HCT116 (cell line): ENCODE results near the gene CSN3.

Experiments
- POLR2A ChIP-seq: IDR thresholded peaks from 2 replicates; pipeline ENCODE4 v1.7.0; 2011; ENCODE audit warnings: borderline replicate concordance; ENCODE audit not compliant: insufficient read depth, insufficient read length; ENCODE audit errors: extremely low read depth
- RAD21 ChIP-seq: IDR thresholded peaks from 2 replicates; pipeline ENCODE4 v1.6.1; 2012; ENCODE audit warnings: low read depth, mild to moderate bottlenecking
- SIN3A ChIP-seq: IDR thresholded peaks from 2 replicates; pipeline ENCODE4 v1.6.1; 2012; ENCODE audit warnings: low read depth
- SP1 ChIP-seq: IDR thresholded peaks from 2 replicates; pipeline ENCODE4 v1.6.1; 2012; ENCODE audit warnings: low read depth
- YY1 ChIP-seq: IDR thresholded peaks from 2 replicates; pipeline ENCODE4 v1.6.1; 2011; ENCODE audit warnings: low read length, low read depth, moderate library complexity, mild to moderate bottlenecking; ENCODE audit not compliant: insufficient replicate concordance; ENCODE audit errors: extremely low read depth
- TF ChIP-seq, protein P1 (sequence below), 3 experiments: fragments of 200-600 bp in 1 of 3; sonication (generic) in 1 of 3; IDR thresholded peaks in 2 of 3; conservative IDR thresholded peaks in 1 of 3; 2 replicates each; pipeline ENCODE4 v1.5.1; 2012 to 2017; ENCODE audit warnings: low read depth in 2 of 3, low read length in 2 of 3, antibody characterized with exemption in 1 of 3, borderline replicate concordance in 1 of 3, control low read depth in 1 of 3, mild to moderate bottlenecking in 1 of 3, mixed read lengths in 1 of 3, mixed run types in 1 of 3, moderate library complexity in 1 of 3; ENCODE audit not compliant: insufficient read depth in 1 of 3
- TF ChIP-seq, protein P2 (sequence below): IDR thresholded peaks from 2 replicates; pipeline ENCODE4 v1.6.1; 2012; ENCODE audit warnings: low read depth

- TF ChIP-seq POLR2A = no peak
- TF ChIP-seq, protein P1, sequence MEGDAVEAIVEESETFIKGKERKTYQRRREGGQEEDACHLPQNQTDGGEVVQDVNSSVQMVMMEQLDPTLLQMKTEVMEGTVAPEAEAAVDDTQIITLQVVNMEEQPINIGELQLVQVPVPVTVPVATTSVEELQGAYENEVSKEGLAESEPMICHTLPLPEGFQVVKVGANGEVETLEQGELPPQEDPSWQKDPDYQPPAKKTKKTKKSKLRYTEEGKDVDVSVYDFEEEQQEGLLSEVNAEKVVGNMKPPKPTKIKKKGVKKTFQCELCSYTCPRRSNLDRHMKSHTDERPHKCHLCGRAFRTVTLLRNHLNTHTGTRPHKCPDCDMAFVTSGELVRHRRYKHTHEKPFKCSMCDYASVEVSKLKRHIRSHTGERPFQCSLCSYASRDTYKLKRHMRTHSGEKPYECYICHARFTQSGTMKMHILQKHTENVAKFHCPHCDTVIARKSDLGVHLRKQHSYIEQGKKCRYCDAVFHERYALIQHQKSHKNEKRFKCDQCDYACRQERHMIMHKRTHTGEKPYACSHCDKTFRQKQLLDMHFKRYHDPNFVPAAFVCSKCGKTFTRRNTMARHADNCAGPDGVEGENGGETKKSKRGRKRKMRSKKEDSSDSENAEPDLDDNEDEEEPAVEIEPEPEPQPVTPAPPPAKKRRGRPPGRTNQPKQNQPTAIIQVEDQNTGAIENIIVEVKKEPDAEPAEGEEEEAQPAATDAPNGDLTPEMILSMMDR (IDR thresholded peaks at IDR 0.05 in 2 of 3, conservative IDR thresholded peaks at IDR 0.05 in 1 of 3; ENCODE audit: borderline replicate concordance in 1 of 3, insufficient read depth in 1 of 3, low read depth in 2 of 3, low read length in 2 of 3) = no peak
- no peak for TF ChIP-seq SIN3A
- no peak for TF ChIP-seq SP1
- TF ChIP-seq, protein P2, sequence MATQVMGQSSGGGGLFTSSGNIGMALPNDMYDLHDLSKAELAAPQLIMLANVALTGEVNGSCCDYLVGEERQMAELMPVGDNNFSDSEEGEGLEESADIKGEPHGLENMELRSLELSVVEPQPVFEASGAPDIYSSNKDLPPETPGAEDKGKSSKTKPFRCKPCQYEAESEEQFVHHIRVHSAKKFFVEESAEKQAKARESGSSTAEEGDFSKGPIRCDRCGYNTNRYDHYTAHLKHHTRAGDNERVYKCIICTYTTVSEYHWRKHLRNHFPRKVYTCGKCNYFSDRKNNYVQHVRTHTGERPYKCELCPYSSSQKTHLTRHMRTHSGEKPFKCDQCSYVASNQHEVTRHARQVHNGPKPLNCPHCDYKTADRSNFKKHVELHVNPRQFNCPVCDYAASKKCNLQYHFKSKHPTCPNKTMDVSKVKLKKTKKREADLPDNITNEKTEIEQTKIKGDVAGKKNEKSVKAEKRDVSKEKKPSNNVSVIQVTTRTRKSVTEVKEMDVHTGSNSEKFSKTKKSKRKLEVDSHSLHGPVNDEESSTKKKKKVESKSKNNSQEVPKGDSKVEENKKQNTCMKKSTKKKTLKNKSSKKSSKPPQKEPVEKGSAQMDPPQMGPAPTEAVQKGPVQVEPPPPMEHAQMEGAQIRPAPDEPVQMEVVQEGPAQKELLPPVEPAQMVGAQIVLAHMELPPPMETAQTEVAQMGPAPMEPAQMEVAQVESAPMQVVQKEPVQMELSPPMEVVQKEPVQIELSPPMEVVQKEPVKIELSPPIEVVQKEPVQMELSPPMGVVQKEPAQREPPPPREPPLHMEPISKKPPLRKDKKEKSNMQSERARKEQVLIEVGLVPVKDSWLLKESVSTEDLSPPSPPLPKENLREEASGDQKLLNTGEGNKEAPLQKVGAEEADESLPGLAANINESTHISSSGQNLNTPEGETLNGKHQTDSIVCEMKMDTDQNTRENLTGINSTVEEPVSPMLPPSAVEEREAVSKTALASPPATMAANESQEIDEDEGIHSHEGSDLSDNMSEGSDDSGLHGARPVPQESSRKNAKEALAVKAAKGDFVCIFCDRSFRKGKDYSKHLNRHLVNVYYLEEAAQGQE = no peak
- no peak for TF ChIP-seq RAD21
- TF ChIP-seq YY1 = no peak
These were observed 44.6 kb upstream of the CSN3 start for GRCh38 chr4:70197842-70198241.
